C4-2B (cell line): Measurements from ENCODE around the gene P2RX6.

Experiments
- CTCF ChIP-seq: fragments of 450-650 bp; conservative IDR thresholded peaks from 2 replicates; pipeline ENCODE4 v1.5.1; 2017; ENCODE audit warnings: mild to moderate bottlenecking
- ZFX ChIP-seq: fragments of 450-650 bp; IDR thresholded peaks from 2 replicates; pipeline ENCODE4 v1.6.1; 2017

- no peak for TF ChIP-seq ZFX
- no peak for TF ChIP-seq CTCF
Observed at GRCh38 chr22:21045585-21046294, 30.8 kb downstream of the P2RX6 start, which contains the start of gene LRRC74B.
